OCI-LY7 (cell line): ENCODE results near the gene ARMC9.

Experiments used
- EZH2phosphoT487 ChIP-seq: fragments of 200-600 bp; sonication (generic); IDR thresholded peaks from 2 replicates; pipeline ENCODE4 v1.6.1; 2018; ENCODE audit warnings: low read depth, borderline replicate concordance, mild to moderate bottlenecking, mixed run types, antibody characterized with exemption, low read length, moderate library complexity, mixed read lengths
- TF ChIP-seq, protein P1 (sequence below): fragments of 200-600 bp; sonication (generic); conservative IDR thresholded peaks from 2 replicates; pipeline ENCODE4 v1.5.1; 2014; ENCODE audit warnings: mild to moderate bottlenecking, antibody characterized with exemption, low read length, moderate library complexity, mixed read lengths

DNA sequence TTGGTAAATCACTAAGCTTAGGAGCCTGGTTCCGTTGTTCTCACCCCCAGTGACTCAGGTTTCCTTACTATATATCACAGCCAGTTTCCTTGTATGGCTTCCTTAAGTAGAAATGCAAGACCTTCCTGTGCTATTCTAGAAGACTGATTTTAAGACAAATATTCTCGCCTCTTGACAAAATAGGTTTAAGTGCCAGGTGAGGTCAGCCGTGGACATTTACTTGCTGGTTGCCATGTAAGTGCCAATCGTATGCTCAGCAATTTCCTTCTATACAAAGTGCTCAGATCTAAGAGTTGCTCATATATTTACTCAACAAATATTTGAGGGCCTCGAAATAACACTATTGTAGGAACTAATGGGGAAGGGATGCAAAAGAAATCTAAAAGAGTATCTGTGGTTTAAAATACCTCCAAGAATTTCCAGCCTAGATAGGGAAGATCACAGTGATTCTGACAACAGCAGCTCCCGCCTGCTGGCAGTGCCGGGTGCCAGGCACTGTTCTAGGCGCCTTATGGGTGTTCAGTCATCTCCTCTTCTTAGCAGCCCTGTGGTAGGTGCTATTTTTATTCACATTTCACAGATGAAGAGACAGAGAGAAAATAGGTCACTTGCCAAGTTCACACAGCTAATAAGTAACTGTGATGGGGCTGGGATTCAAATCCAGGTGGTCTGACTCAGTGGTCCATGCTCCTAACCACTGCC, 101.7 kb downstream of the ARMC9 start:
- TF ChIP-seq, protein P1, sequence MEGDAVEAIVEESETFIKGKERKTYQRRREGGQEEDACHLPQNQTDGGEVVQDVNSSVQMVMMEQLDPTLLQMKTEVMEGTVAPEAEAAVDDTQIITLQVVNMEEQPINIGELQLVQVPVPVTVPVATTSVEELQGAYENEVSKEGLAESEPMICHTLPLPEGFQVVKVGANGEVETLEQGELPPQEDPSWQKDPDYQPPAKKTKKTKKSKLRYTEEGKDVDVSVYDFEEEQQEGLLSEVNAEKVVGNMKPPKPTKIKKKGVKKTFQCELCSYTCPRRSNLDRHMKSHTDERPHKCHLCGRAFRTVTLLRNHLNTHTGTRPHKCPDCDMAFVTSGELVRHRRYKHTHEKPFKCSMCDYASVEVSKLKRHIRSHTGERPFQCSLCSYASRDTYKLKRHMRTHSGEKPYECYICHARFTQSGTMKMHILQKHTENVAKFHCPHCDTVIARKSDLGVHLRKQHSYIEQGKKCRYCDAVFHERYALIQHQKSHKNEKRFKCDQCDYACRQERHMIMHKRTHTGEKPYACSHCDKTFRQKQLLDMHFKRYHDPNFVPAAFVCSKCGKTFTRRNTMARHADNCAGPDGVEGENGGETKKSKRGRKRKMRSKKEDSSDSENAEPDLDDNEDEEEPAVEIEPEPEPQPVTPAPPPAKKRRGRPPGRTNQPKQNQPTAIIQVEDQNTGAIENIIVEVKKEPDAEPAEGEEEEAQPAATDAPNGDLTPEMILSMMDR = no peak
- no peak for TF ChIP-seq EZH2phosphoT487
